ENCODE data around the gene C1QTNF1.
"Not testable (repeated sequence)": the region's sequence is repeated elsewhere in the genome, so short reads cannot be mapped to it uniquely, and the experiment has no call there.

The C1QTNF1 gene

DNA sequence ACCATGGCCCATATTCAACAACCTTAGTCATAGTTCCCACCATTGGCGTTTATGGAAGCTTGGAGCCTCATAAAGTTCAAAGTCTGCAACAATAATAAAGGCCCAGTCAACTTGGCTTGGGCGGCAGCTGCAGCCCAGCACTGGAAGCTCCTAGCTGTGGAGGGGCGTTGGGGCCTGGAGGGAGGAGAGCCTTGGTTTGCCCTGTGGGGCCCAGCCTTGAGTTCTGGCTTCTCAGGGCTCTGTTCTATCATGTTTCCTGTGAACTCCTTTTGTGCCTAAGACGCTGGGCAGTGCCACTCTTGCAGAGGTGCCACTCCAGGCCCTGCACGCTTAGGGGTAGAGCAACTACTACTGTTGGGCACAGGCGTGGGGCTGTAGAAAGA is 49.7 kb downstream of the C1QTNF1 start:
- no peak overlapping the region for H2AFZ ChIP-seq (ENCODE audit: insufficient read depth, low read length, poor library complexity)
- H3K4ac ChIP-seq (ENCODE audit: low read depth, low read length), result no peak overlapping the region
- no peak overlapping the region for H3K9ac ChIP-seq (ENCODE audit: low read length)
- H3K79me1 ChIP-seq (ENCODE audit: low read length), result peaks cover 7% of the 10 kb centered on the region
- H3K4me1 ChIP-seq (ENCODE audit: control insufficient read depth in 1 of 2, insufficient read depth in 2 of 2, low read length in 2 of 2), result peaks cover 4 to 5% of the 10 kb centered on the region in 2 experiments
- no peak overlapping the region for H3K4me2 ChIP-seq (ENCODE audit: low read length)
- no peak overlapping the region for H3K23ac ChIP-seq (ENCODE audit: low read length)
- no peak overlapping the region for H2BK12ac ChIP-seq (ENCODE audit: low read length)
- no peak overlapping the region for H4K8ac ChIP-seq (ENCODE audit: low read depth, low read length)
- H3K14ac ChIP-seq (ENCODE audit: low read length), result peak overlapping the region; percentile 26
- no peak overlapping the region for H3K27ac ChIP-seq (ENCODE audit: low read depth, low read length)
- no peaks in the 10 kb centered on the region for H3K79me2 ChIP-seq (ENCODE audit: control insufficient read depth, insufficient read depth, low read length, poor library complexity)
- H2AK5ac ChIP-seq (ENCODE audit: low read length), result no peak overlapping the region
- H4K12ac ChIP-seq (ENCODE audit: low read depth, low read length), result no peak overlapping the region
- DNase-seq, result peak; percentile 68 to 79
- no peak overlapping the region for H3K4me3 ChIP-seq (ENCODE audit: low read depth, low read length)
- H3K36me3 ChIP-seq (ENCODE audit: control insufficient read depth in 1 of 2, insufficient read depth in 2 of 2, low read length in 2 of 2), result no peaks in the 10 kb centered on the region
- no peaks in the 10 kb centered on the region for H3K27me3 ChIP-seq (ENCODE audit: insufficient read depth, low read length)
- H3K18ac ChIP-seq (ENCODE audit: low read length), result no peak overlapping the region
- no CpG with 5 or more reads among the region's 6 CpGs for WGBS (ENCODE audit: extremely low coverage, insufficient coverage, insufficient read length)
- H3K9me3 ChIP-seq (ENCODE audit: insufficient read depth, low read depth, low read length), result no peaks in the 10 kb centered on the region
- H4K91ac ChIP-seq (ENCODE audit: low read depth, low read length), result no peak overlapping the region
- no peak overlapping the region for H2BK5ac ChIP-seq (ENCODE audit: low read depth, low read length, poor library complexity)
- H2BK120ac ChIP-seq (ENCODE audit: insufficient read depth, low read length, poor library complexity), result no peak overlapping the region

DNA sequence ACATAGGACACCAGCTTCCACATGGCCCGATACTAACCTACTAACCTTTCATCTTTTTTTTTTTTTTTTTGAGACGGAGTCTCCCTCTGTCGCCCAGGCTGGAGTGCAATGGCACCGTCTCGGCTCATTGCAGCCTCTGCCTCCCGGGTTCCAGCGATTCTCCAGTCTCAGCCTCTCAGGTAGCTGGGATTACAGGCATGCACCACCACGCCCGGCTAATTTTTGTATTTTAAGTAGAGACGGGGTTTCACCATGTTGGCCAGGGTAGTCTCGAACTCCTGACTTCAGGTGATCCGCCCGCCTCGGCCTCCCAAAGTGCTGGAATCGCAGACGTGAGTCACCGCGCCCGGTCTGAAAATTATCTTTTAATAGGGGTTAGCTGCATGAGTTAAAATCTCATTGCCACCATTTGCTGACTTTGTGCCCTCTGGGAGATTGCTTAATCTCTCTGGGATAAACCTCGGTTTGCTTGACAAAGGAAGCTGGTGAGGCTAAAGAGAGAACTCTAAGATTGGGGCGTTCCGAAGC is 50.2 kb downstream of the C1QTNF1 start:
- Histone ChIP-seq H4K8ac (ENCODE audit: low read depth, low read length) (peak overlapping the region; percentile 17), H3K4me2 (ENCODE audit: low read length) (peak overlapping the region; percentile 73)
- H3K23ac ChIP-seq (ENCODE audit: low read length); H2BK5ac ChIP-seq (ENCODE audit: low read depth, low read length, poor library complexity); H2AK5ac ChIP-seq (ENCODE audit: low read length); H3K79me1 ChIP-seq (ENCODE audit: low read length); H3K18ac ChIP-seq (ENCODE audit: low read length); H3K4me3 ChIP-seq (ENCODE audit: low read depth, low read length); H4K91ac ChIP-seq (ENCODE audit: low read depth, low read length); H3K27me3 ChIP-seq (ENCODE audit: insufficient read depth, low read length); H2AFZ ChIP-seq (ENCODE audit: insufficient read depth, low read length, poor library complexity); H3K9me3 ChIP-seq (ENCODE audit: insufficient read depth, low read depth, low read length); H3K4me1 ChIP-seq (ENCODE audit: control insufficient read depth in 1 of 2, insufficient read depth in 2 of 2, low read length in 2 of 2); H3K9ac ChIP-seq (ENCODE audit: low read length); H2BK120ac ChIP-seq (ENCODE audit: insufficient read depth, low read length, poor library complexity); DNase-seq; H3K36me3 ChIP-seq (ENCODE audit: control insufficient read depth in 1 of 2, insufficient read depth in 2 of 2, low read length in 2 of 2); H4K12ac ChIP-seq (ENCODE audit: low read depth, low read length); H3K27ac ChIP-seq (ENCODE audit: low read depth, low read length); H2BK12ac ChIP-seq (ENCODE audit: low read length); H3K14ac ChIP-seq (ENCODE audit: low read length); H3K79me2 ChIP-seq (ENCODE audit: control insufficient read depth, insufficient read depth, low read length, poor library complexity); H3K4ac ChIP-seq (ENCODE audit: low read depth, low read length): not testable (repeated sequence)
- WGBS (ENCODE audit: extremely low coverage, insufficient coverage, insufficient read length), result no CpG with 5 or more reads among the region's 22 CpGs

DNA sequence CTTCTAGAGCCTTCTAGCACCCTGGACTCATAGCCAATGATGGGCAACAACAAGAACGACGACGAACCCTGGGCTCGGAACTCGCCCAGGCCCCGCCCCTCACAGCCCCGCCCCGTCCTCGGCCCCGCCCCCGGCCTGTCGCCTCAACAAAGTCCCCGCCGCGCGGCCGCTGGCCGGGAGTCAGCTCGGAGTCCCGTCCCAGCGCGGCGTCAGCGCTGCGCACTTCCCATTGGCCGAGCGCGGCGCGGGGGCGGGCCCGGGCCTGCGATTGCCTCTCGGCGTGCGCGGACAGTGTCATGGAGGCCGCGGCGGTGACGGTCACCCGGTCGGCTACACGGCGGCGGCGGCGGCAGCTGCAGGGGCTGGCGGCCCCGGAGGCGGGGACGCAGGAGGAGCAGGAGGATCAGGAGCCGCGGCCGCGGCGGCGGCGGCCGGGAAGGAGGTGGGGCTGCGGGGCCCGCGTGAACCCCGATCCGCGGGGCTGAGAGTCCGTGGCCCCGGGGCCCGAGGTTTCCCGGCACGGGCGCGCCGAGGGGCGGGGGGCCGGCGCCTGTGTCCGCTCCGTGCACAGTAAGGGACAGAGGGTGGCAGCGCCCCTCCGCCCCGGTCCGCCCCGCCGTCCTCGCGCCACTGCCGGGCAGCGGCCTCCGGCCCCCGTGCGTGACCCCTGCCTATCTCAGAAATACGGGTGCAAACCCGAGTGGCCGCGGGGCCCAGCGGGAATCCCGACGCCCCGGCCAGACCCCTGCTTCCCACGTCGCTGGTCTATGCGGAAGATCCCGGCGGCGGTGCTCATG is 50.9 kb downstream of the C1QTNF1 start, which contains the start of gene ENGASE:
TSS of gene ENGASE (plus strand) at position 176 of the 797 bp plus-strand sequence. CDS start at position 297, 121 bp downstream.
- Histone ChIP-seq H2AFZ (ENCODE audit: insufficient read depth, low read length, poor library complexity) (peak within 1 kb of the TSS; percentile 7), H3K23ac (ENCODE audit: low read length) (no peak within 1 kb of the TSS), H3K27ac (ENCODE audit: low read depth, low read length) (no peak within 1 kb of the TSS), H2BK120ac (ENCODE audit: insufficient read depth, low read length, poor library complexity) (peak within 1 kb of the TSS; percentile 3), H3K27me3 (ENCODE audit: insufficient read depth, low read length) (no peaks in the 10 kb centered on the region), H3K4me1 (ENCODE audit: control insufficient read depth in 1 of 2, insufficient read depth in 2 of 2, low read length in 2 of 2) (peaks cover 4 to 5% of the 10 kb centered on the region in 2 experiments), H3K79me1 (ENCODE audit: low read length) (peaks cover 7% of the 10 kb centered on the region), H2BK5ac (ENCODE audit: low read depth, low read length, poor library complexity) (no peak within 1 kb of the TSS), H2AK5ac (ENCODE audit: low read length) (no peak within 1 kb of the TSS), H4K8ac (ENCODE audit: low read depth, low read length) (peak within 1 kb of the TSS; percentile 17), H4K91ac (ENCODE audit: low read depth, low read length) (peak within 1 kb of the TSS; percentile 42), H3K4me3 (ENCODE audit: low read depth, low read length) (peak within 1 kb of the TSS; percentile 90), H3K36me3 (ENCODE audit: control insufficient read depth in 1 of 2, insufficient read depth in 2 of 2, low read length in 2 of 2) (peaks cover 3 to 5% of the 10 kb centered on the region in 2 experiments), H3K14ac (ENCODE audit: low read length) (peak within 1 kb of the TSS; percentile 26), H3K9ac (ENCODE audit: low read length) (no peak within 1 kb of the TSS), H2BK12ac (ENCODE audit: low read length) (no peak within 1 kb of the TSS), H3K4ac (ENCODE audit: low read depth, low read length) (no peak within 1 kb of the TSS), H3K79me2 (ENCODE audit: control insufficient read depth, insufficient read depth, low read length, poor library complexity) (no peaks in the 10 kb centered on the region), H3K9me3 (ENCODE audit: insufficient read depth, low read depth, low read length) (no peaks in the 10 kb centered on the region), H3K18ac (ENCODE audit: low read length) (peak within 1 kb of the TSS; percentile 12), H3K4me2 (ENCODE audit: low read length) (peak within 1 kb of the TSS; percentile 76), H4K12ac (ENCODE audit: low read depth, low read length) (peak within 1 kb of the TSS; percentile 7)
- no CpG with 5 or more reads among the region's 106 CpGs for WGBS (ENCODE audit: extremely low coverage, insufficient coverage, insufficient read length)
- DNase-seq, result peak; percentile 98 to 99

DNA sequence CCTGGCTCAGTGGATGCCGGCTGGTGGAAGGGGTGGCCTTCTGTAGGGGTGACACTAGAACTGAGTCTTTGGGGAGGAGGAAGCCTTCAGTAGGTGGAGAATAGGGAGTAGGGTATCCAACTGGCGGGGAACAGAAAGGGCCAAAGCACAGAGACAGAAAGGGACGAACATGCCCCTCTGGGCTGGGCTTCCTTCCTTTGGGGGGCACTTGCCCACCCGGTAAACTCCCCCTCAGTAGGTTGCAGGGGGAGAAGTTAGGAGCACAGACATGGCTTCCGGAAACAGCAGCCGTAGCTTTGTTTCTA is 51.4 kb downstream of the C1QTNF1 start:
- H3K79me1 ChIP-seq (ENCODE audit: low read length), result peaks cover 7% of the 10 kb centered on the region
- H3K36me3 ChIP-seq (ENCODE audit: control insufficient read depth in 1 of 2, insufficient read depth in 2 of 2, low read length in 2 of 2), result peaks cover 5 to 6% of the 10 kb centered on the region in 2 experiments
- DNase-seq, result no peak
- no peak overlapping the region for H2BK120ac ChIP-seq (ENCODE audit: insufficient read depth, low read length, poor library complexity)
- H3K27me3 ChIP-seq (ENCODE audit: insufficient read depth, low read length), result no peaks in the 10 kb centered on the region
- H3K4me2 ChIP-seq (ENCODE audit: low read length), result peak overlapping the region; percentile 76
- peak overlapping the region; percentile 12 for H4K8ac ChIP-seq (ENCODE audit: low read depth, low read length)
- H2BK5ac ChIP-seq (ENCODE audit: low read depth, low read length, poor library complexity), result no peak overlapping the region
- no peak overlapping the region for H2BK12ac ChIP-seq (ENCODE audit: low read length)
- peaks cover 4 to 5% of the 10 kb centered on the region in 2 experiments for H3K4me1 ChIP-seq (ENCODE audit: control insufficient read depth in 1 of 2, insufficient read depth in 2 of 2, low read length in 2 of 2)
- H3K9ac ChIP-seq (ENCODE audit: low read length), result no peak overlapping the region
- H3K23ac ChIP-seq (ENCODE audit: low read length), result no peak overlapping the region
- H3K27ac ChIP-seq (ENCODE audit: low read depth, low read length), result no peak overlapping the region
- H3K18ac ChIP-seq (ENCODE audit: low read length), result no peak overlapping the region
- no peaks in the 10 kb centered on the region for H3K9me3 ChIP-seq (ENCODE audit: insufficient read depth, low read depth, low read length)
- no peaks in the 10 kb centered on the region for H3K79me2 ChIP-seq (ENCODE audit: control insufficient read depth, insufficient read depth, low read length, poor library complexity)
- H4K12ac ChIP-seq (ENCODE audit: low read depth, low read length), result no peak overlapping the region
- no peak overlapping the region for H4K91ac ChIP-seq (ENCODE audit: low read depth, low read length)
- H2AFZ ChIP-seq (ENCODE audit: insufficient read depth, low read length, poor library complexity), result peak overlapping the region; percentile 7
- H2AK5ac ChIP-seq (ENCODE audit: low read length), result no peak overlapping the region
- H3K14ac ChIP-seq (ENCODE audit: low read length), result peak overlapping the region; percentile 0
- no CpG with 5 or more reads among the region's 6 CpGs for WGBS (ENCODE audit: extremely low coverage, insufficient coverage, insufficient read length)
- no peak overlapping the region for H3K4ac ChIP-seq (ENCODE audit: low read depth, low read length)
- peak overlapping the region; percentile 90 for H3K4me3 ChIP-seq (ENCODE audit: low read depth, low read length)

Measured in trophoblast cell (in vitro differentiated cells and primary cell).